Activated naive CD4-positive, alpha-beta T cell treated with anti-CD3 and anti-CD28 coated beads, Interleukin-2, amount 10 ng/mL, durations not matched to agents 7 days and 5 days (primary cell): Measurements from ENCODE around the gene ADD2.
A peak's percentile ranks its signal among the peaks of the same experiment; 100 is the strongest.
"Not testable (repeated sequence)": the region's sequence is repeated elsewhere in the genome, so short reads cannot be mapped to it uniquely, and the experiment has no call there.

Experiments used
- CTCF ChIA-PET: fragments of 350-600 bp; sonication (Branson Sonifier 250); formaldehyde crosslinking; loops from one replicate; lab custom pipeline; 2021; ENCODE audit warnings: antibody characterized with exemption; lab: Charles Lee
- DNase-seq: peaks from one replicate; pipeline ENCODE4 v3.0.0-alpha.2; 2020
- H3K27ac Mint-ChIP-seq: one replicate; pipeline ENCODE4 v1.8.0; 2021; ENCODE audit warnings: mild to moderate bottlenecking, moderate library complexity, mixed read lengths
- H3K27me3 Mint-ChIP-seq: one replicate; pipeline ENCODE4 v1.8.0; 2021; ENCODE audit warnings: mild to moderate bottlenecking, mixed read lengths
- H3K36me3 Mint-ChIP-seq: one replicate; pipeline ENCODE4 v1.8.0; 2021; ENCODE audit warnings: mixed read lengths
- H3K4me1 Mint-ChIP-seq: one replicate; pipeline ENCODE4 v1.8.0; 2021; ENCODE audit warnings: mixed read lengths
- H3K4me3 Mint-ChIP-seq: one replicate; pipeline ENCODE4 v1.8.0; 2021; ENCODE audit warnings: mild to moderate bottlenecking, moderate library complexity, mixed read lengths
- H3K9me3 Mint-ChIP-seq: one replicate; pipeline ENCODE4 v1.8.0; 2021; ENCODE audit warnings: mixed read lengths

Gene ADD2

GRCh38 chr2:70664525-70664924 lies 103.5 kb downstream of the ADD2 start:
- CTCF ChIA-PET, result interaction anchor here (0.8 to 1.5 kb wide), 2 partner anchors 17 to 207 kb away, joined by 3 read pairs; no protein-coding TSS in a partner anchor
- peak; percentile 55 for DNase-seq

GRCh38 chr2:70663411-70663810 lies 104.6 kb downstream of the ADD2 start:
- H3K9me3 Mint-ChIP-seq, result no peaks in the 10 kb centered on the region
- no peak for DNase-seq
- CTCF ChIA-PET, result interaction anchor here (1.2 kb wide), 1 partner anchor 16 kb away, joined by 5 read pairs; no protein-coding TSS in a partner anchor
- no peak overlapping the region for H3K4me3 Mint-ChIP-seq
- peaks cover 6% of the 10 kb centered on the region for H3K27me3 Mint-ChIP-seq
- peaks cover 7% of the 10 kb centered on the region for H3K36me3 Mint-ChIP-seq
- no peak overlapping the region for H3K27ac Mint-ChIP-seq
- peaks cover 25% of the 10 kb centered on the region for H3K4me1 Mint-ChIP-seq

More at GRCh38 chr2:70664525-70664924, 103.5 kb downstream of the ADD2 start:
- H3K4me1 Mint-ChIP-seq, result peaks cover 25% of the 10 kb centered on the region
- H3K27me3 Mint-ChIP-seq, result peaks cover 6% of the 10 kb centered on the region
- H3K36me3 Mint-ChIP-seq, result peaks cover 10% of the 10 kb centered on the region
- no peak overlapping the region for H3K4me3 Mint-ChIP-seq
- H3K9me3 Mint-ChIP-seq, result no peaks in the 10 kb centered on the region
- H3K27ac Mint-ChIP-seq, result peak overlapping the region; percentile 1

- CTCF ChIA-PET, result interaction anchor here (1.2 to 1.4 kb wide), 2 partner anchors 9 to 27 kb away, joined by 3 to 4 read pairs; no protein-coding TSS in a partner anchor
- no peak for DNase-seq
- Mint-ChIP-seq H3K4me3 (no peak overlapping the region), H3K4me1 (peaks cover 46% of the 10 kb centered on the region), H3K27me3 (peaks cover 11% of the 10 kb centered on the region), H3K36me3 (peaks cover 3% of the 10 kb centered on the region), H3K27ac (no peak overlapping the region), H3K9me3 (no peaks in the 10 kb centered on the region)
Observed at GRCh38 chr2:70659551-70659950, 108.4 kb downstream of the ADD2 start.

GRCh38 chr2:70658476-70658875 lies 109.5 kb downstream of the ADD2 start:
- Mint-ChIP-seq H3K27me3 (peaks cover 17% of the 10 kb centered on the region), H3K36me3 (peaks cover 2% of the 10 kb centered on the region), H3K27ac (no peak overlapping the region), H3K4me3 (no peak overlapping the region), H3K4me1 (peaks cover 35% of the 10 kb centered on the region), H3K9me3 (no peaks in the 10 kb centered on the region)
- CTCF ChIA-PET, result interaction anchor here (0.8 to 1.3 kb wide), 2 partner anchors 111 to 127 kb away, joined by 3 read pairs; no protein-coding TSS in a partner anchor
- DNase-seq, result no peak

DNA sequence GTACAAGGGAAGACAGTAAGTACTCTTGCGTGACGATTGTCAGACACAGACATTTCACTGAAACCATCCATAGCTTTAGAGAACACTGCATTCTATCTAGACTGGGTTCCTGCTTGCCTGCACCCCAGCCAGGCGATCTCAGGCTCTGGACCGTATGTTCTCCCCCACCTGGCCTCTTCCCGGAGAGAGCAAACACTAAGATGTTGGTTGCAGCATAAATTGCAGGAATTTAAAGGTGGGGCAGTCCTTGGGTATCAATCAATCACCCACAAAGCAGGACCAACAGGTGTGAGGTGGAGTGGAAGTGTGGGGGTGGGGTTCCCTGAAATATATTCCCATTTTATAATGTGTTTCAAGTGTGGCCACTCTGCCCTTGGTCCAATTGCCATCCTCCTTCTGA lies 110.8 kb downstream of the ADD2 start:
- peaks cover 22% of the 10 kb centered on the region for H3K27me3 Mint-ChIP-seq
- H3K9me3 Mint-ChIP-seq, result no peaks in the 10 kb centered on the region
- no peaks in the 10 kb centered on the region for H3K36me3 Mint-ChIP-seq
- H3K4me3 Mint-ChIP-seq, result no peak overlapping the region
- DNase-seq, result no peak
- CTCF ChIA-PET, result interaction anchor here (0.7 to 4.5 kb wide), 7 partner anchors 10 to 354 kb away, joined by 3 to 29 read pairs (median 4); partner anchors contain the start of gene FIGLA
- H3K27ac Mint-ChIP-seq, result peak overlapping the region; percentile 57
- H3K4me1 Mint-ChIP-seq, result peaks cover 31% of the 10 kb centered on the region

DNA sequence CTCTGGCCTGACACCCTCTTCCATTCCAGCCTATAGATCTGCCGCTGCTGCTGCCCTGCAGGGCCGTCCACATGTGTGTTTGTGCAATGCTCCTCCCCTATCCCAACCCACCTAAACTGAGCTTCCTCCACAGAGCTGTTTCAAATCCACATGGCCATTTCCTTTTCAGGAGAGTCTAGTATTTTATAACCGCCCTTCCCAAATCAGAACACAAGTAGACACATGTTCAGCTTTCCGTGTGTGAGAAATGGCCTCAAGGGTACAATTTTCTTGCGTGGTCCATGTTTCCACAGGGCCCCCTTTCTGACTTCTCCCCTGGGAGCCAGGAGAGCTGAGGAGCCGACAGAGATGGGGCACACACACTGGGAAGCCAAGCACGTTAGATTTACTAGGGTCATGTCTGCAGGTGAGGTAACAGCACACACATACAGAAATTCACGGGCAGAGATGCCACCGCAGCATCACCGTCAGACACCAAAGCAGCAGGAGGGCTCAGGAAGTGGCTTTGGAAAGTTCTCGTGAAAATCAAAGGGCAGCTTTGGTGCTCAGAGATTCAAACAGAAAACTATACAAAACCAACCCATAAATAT lies 111.5 kb downstream of the ADD2 start:
- Mint-ChIP-seq H3K4me3 (no peak overlapping the region), H3K27me3 (peaks cover 23% of the 10 kb centered on the region), H3K27ac (no peak overlapping the region), H3K9me3 (no peaks in the 10 kb centered on the region), H3K36me3 (no peaks in the 10 kb centered on the region), H3K4me1 (peaks cover 31% of the 10 kb centered on the region)
- DNase-seq, result peak; percentile 48
- CTCF ChIA-PET, result interaction anchor here (0.7 to 4.5 kb wide), 11 partner anchors 9 to 354 kb away, joined by 3 to 29 read pairs (median 3); partner anchors contain the start of genes ADD2 and FIGLA

DNA sequence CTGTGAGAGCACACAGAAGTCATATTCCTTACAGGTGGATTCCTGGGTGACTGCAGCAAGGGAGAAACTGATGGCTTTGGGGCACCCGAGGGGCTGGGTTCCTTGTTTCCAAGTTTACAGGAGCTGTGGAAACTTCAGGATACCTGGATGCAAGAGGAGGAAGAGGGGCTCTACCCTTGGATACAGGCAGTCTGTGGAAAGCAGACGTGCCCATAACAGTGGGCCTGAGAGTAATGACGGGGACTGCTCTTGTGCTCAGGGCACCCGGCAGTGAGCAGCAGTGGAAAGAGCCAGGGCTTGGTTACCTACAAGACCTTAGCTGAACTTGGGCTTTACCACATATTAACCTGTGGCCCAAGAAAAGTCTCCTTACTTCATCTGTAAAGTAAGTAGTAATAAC lies 112.2 kb downstream of the ADD2 start:
- H3K9me3 Mint-ChIP-seq, result no peaks in the 10 kb centered on the region
- no peak overlapping the region for H3K4me3 Mint-ChIP-seq
- peaks cover 31% of the 10 kb centered on the region for H3K4me1 Mint-ChIP-seq
- no peak for DNase-seq
- H3K27me3 Mint-ChIP-seq, result peaks cover 31% of the 10 kb centered on the region
- H3K36me3 Mint-ChIP-seq, result no peaks in the 10 kb centered on the region
- CTCF ChIA-PET, result interaction anchor here (0.6 to 4.5 kb wide), 12 partner anchors 11 to 352 kb away, joined by 3 to 29 read pairs (median 4); partner anchors contain the start of genes ADD2, CLEC4F and FIGLA
- H3K27ac Mint-ChIP-seq, result no peak overlapping the region

- H3K36me3 Mint-ChIP-seq, H3K27ac Mint-ChIP-seq, H3K4me3 Mint-ChIP-seq, H3K9me3 Mint-ChIP-seq: not testable (repeated sequence)
- CTCF ChIA-PET, result interaction anchor here (0.7 to 4.5 kb wide), 9 partner anchors 10 to 351 kb away, joined by 3 to 29 read pairs (median 4); partner anchors contain the start of genes CLEC4F and FIGLA
- DNase-seq, result peak; percentile 29
- Mint-ChIP-seq H3K4me1 (peaks cover 31% of the 10 kb centered on the region), H3K27me3 (peaks cover 29% of the 10 kb centered on the region)
Observed at GRCh38 chr2:70655211-70655610, 112.8 kb downstream of the ADD2 start.

DNA sequence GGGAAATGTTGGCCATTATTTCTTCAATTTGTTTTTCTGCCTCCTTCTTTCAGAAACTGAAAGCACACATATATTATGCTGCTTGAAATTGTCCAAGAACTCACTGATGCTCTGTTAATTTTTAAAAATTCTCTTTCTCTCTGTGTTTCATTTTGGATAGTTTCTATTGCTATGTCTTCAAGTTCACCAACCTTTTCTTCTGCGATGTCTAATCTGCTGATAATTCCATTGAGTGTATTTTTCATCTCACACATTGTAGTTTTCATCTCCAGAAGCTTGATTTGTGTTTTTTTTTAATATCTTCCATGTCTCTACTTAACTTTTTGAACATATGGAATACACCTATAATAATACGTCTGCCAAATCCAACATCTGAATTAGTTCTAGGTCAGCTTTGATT lies 116.3 kb downstream of the ADD2 start:
- Mint-ChIP-seq H3K4me1 (peaks cover 19% of the 10 kb centered on the region), H3K4me3 (no peak overlapping the region), H3K9me3 (no peaks in the 10 kb centered on the region), H3K27ac (no peak overlapping the region), H3K27me3 (peaks cover 26% of the 10 kb centered on the region), H3K36me3 (no peaks in the 10 kb centered on the region)
- no peak for DNase-seq
- CTCF ChIA-PET, result interaction anchor here (1.5 to 1.9 kb wide), 2 partner anchors 133 to 349 kb away, joined by 6 to 10 read pairs; partner anchors contain the start of gene FAM136A

DNA sequence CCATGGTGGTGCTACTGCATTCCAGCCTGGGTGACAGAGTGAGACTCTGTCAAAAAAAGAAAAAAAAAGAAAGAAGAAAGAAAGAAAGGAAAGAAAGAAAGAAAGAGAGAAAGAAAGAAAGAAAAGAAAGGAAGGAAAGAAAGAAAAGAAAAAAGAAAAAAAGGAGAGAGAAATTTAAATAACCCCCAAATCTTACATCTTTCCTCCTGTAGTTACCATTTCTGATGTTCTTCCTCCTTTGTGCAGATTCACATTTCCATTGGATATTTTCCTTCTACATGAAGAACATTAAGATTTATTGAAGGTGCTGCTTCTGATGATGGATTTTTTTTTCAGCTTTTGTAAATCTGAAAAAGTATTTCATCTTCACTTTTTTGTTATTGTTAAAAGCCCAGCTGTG lies 117.0 kb downstream of the ADD2 start:
- H3K4me3 Mint-ChIP-seq, result no peak overlapping the region

DNA sequence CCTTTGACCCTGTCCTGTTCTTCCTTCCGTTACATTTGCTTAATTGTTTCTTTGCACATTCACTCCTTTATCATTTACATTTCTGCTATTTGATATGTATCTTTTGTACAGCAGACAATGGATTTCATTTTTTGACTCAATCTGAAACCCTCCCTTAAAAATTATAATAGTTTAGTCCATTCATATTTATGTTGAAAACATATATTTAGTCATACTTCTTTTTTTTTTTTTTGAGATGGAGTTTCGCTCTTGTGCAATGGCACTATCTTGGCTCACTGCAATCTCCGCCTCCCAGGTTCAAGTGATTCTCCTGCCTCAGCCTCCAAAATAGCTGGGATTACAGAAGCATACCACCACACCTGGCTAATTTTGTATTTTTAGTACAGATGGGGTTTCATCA lies 119.0 kb downstream of the ADD2 start:
- CTCF ChIA-PET, result interaction anchor here (1.4 to 6.9 kb wide), 2 partner anchors 119 to 344 kb away, joined by 4 to 123 read pairs; partner anchors contain the start of genes ADD2 and FAM136A
- no peak for DNase-seq
- Mint-ChIP-seq H3K36me3 (no peaks in the 10 kb centered on the region), H3K4me3 (no peak overlapping the region), H3K27me3 (peaks cover 20% of the 10 kb centered on the region), H3K27ac (no peak overlapping the region), H3K4me1 (no peaks in the 10 kb centered on the region), H3K9me3 (no peaks in the 10 kb centered on the region)

More for the DNA sequence above, 117.0 kb downstream of the ADD2 start:
- no peak for DNase-seq
- no peaks in the 10 kb centered on the region for H3K9me3 Mint-ChIP-seq
- CTCF ChIA-PET, result interaction anchor here (1.9 kb wide), 1 partner anchor 348 kb away, joined by 10 read pairs; the partner anchor contains the start of gene FAM136A
- no peaks in the 10 kb centered on the region for H3K36me3 Mint-ChIP-seq
- peaks cover 12% of the 10 kb centered on the region for H3K4me1 Mint-ChIP-seq
- peaks cover 30% of the 10 kb centered on the region for H3K27me3 Mint-ChIP-seq
- H3K27ac Mint-ChIP-seq, result no peak overlapping the region

DNA sequence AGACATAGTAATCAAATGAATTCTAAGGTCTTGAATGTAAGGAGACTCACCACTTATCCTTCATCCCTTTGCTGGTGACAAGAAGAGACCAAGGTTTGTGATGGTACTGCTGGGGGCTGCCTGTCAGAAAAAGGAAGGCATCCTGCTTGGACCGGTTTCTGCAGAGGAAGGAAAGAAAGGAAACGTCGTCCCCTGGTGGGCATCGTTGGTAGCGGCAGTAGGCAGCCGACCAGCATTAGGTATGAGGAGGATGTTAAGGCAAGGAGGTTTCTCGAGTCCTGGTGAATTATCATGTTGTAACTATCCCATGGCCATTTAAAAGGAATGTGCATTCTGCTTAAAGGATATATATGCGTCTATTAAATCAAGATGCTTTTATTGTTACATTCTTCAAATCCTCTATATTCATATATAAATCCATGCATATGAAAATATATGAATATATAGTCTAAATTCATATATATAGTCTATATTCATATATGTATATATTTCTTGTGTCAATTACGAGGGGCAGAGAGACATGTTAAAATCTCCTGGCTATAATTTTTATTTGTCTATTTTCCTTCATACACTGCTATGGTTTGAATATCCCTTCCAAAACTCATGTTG lies 120.0 kb downstream of the ADD2 start:
- Mint-ChIP-seq H3K4me3 (no peak overlapping the region), H3K27me3 (peaks cover 19% of the 10 kb centered on the region), H3K4me1 (no peaks in the 10 kb centered on the region), H3K27ac (no peak overlapping the region), H3K9me3 (no peaks in the 10 kb centered on the region), H3K36me3 (no peaks in the 10 kb centered on the region)
- DNase-seq, result peak; percentile 85
- CTCF ChIA-PET, result interaction anchor here (0.8 to 6.9 kb wide), 9 partner anchors 9 to 343 kb away, joined by 3 to 123 read pairs (median 3); partner anchors contain the start of gene FAM136A

- H3K9me3 Mint-ChIP-seq, result no peaks in the 10 kb centered on the region
- no peaks in the 10 kb centered on the region for H3K4me1 Mint-ChIP-seq
- H3K4me3 Mint-ChIP-seq, result no peak overlapping the region
Observed at GRCh38 chr2:70646420-70646818, 121.6 kb downstream of the ADD2 start.

More at GRCh38 chr2:70646420-70646818, 121.6 kb downstream of the ADD2 start:
- DNase-seq, result no peak
- CTCF ChIA-PET, result interaction anchor here (1.1 to 6.9 kb wide), 6 partner anchors 12 to 341 kb away, joined by 3 to 123 read pairs (median 3); partner anchors contain the start of gene FAM136A
- Mint-ChIP-seq H3K36me3 (no peaks in the 10 kb centered on the region), H3K27ac (no peak overlapping the region), H3K27me3 (peaks cover 15% of the 10 kb centered on the region)
